HepG2 (cell line): ENCODE results near the gene JPT2. TPM values are rescaled to one million over a fixed set of nuclear protein-coding genes. Genes with fewer than 3 reads are reported as not detected.

Experiments
- ATAC-seq: fragments of 200-7000 bp; cut with Tn5 transposase; 3 replicates; pipeline ENCODE4 v1.9.1; 2020; ENCODE audit warnings: mild to moderate bottlenecking, moderate library complexity
- BruUV-seq: library from RNA; stranded (reverse); fragments of 400-500 nt; replicated peaks from 2 replicates; lab custom pipeline; 2021; lab: Mats Ljungman, UMichigan
- CTCF ChIA-PET: fragments of 300-600 bp; formaldehyde crosslinking; extraction: SDS; loops from one replicate; lab custom pipeline; 2021; ENCODE audit warnings: low total read pairs, inconsistent platforms, low intra/inter-chr PET ratio; lab: Yijun Ruan, JAX
- POLR2A ChIA-PET: fragments of 350-600 bp; sonication (Branson Sonifier 250); formaldehyde crosslinking; loops from one replicate; lab custom pipeline; 2020; ENCODE audit warnings: antibody characterized with exemption, inconsistent platforms; lab: Yijun Ruan, JAX
- DNase-seq: peaks from one replicate; pipeline ENCODE4 v3.0.0-alpha.2; 2015; ENCODE audit warnings: low spot score
- FAIRE-seq: peaks from 3 replicates; lab custom pipeline; 2011; peaks lifted over from hg19 to GRCh38; lab: Jason Lieb, UNC
- H2AFZ ChIP-seq: one replicate; pipeline ENCODE4 v1.6.1; 2011; ENCODE audit warnings: low read length, inconsistent platforms
- H3K27ac ChIP-seq: fragments of 300-600 bp; 3 replicates; pipeline ENCODE4 v1.8.0; 2011; ENCODE audit warnings: mixed run types, mild to moderate bottlenecking, mixed read lengths, low read length, inconsistent platforms; ENCODE audit not compliant: insufficient read depth; ENCODE audit errors: extremely low read length
- H3K27me3 ChIP-seq, 2 experiments: fragments of 200-600 bp in 1 of 2; 2 replicates in 1 of 2; 3 replicates in 1 of 2; pipeline versions ENCODE4 v1.6.0 to v1.8.0; 2011; ENCODE audit warnings: low read length in 2 of 2, mild to moderate bottlenecking in 2 of 2, moderate library complexity in 2 of 2, inconsistent platforms in 1 of 2; ENCODE audit not compliant: insufficient read depth in 2 of 2, control insufficient read depth in 1 of 2
- H3K36me3 ChIP-seq, 2 experiments: fragments of 200-600 bp in 1 of 2; replicated peaks in 1 of 2; 2 replicates in 1 of 2; 3 replicates in 1 of 2; pipeline versions ENCODE4 v1.5.1 to v1.8.0; 2011; ENCODE audit warnings: low read length in 2 of 2, inconsistent platforms in 1 of 2; ENCODE audit not compliant: insufficient read depth in 2 of 2, control insufficient read depth in 1 of 2
- H3K4me1 ChIP-seq: 2 replicates; pipeline ENCODE4 v1.5.1; 2012; ENCODE audit warnings: low read length, inconsistent platforms; ENCODE audit not compliant: insufficient read depth
- H3K4me2 ChIP-seq: 2 replicates; pipeline ENCODE4 v1.6.0; 2011; ENCODE audit warnings: low read depth, low read length, inconsistent platforms
- H3K4me3 ChIP-seq, 3 experiments: fragments of 200-600 bp in 1 of 3; sonication (generic), shearing (Covaris generic) in 1 of 3; replicated peaks in 1 of 3; 2 replicates each; pipeline ENCODE4 v1.5.1; 2011 to 2016; ENCODE audit warnings: low read length in 3 of 3, inconsistent platforms in 2 of 3, low read depth in 2 of 3, mild to moderate bottlenecking in 2 of 3, control low read depth in 1 of 3, mixed read lengths in 1 of 3; ENCODE audit not compliant: insufficient read depth in 1 of 3
- H3K79me2 ChIP-seq: one replicate; pipeline ENCODE4 v1.6.1; 2011; ENCODE audit warnings: low read length, inconsistent platforms; ENCODE audit not compliant: insufficient read depth
- H3K9ac ChIP-seq: 2 replicates; pipeline ENCODE4 v1.6.0; 2011; ENCODE audit warnings: mild to moderate bottlenecking, low read depth, low read length, inconsistent platforms; ENCODE audit not compliant: insufficient read depth
- H3K9me3 ChIP-seq: 2 replicates; pipeline ENCODE4 v1.5.1; 2012; ENCODE audit warnings: mild to moderate bottlenecking, low read length
- H4K20me1 ChIP-seq: 2 replicates; pipeline ENCODE4 v1.6.0; 2011; ENCODE audit warnings: inconsistent platforms, mild to moderate bottlenecking, low read length, moderate library complexity; ENCODE audit not compliant: insufficient read depth
- MED8 ChIP-seq: sonication (generic); formaldehyde crosslinking; IDR thresholded peaks from 2 replicates; pipeline ENCODE4 v1.8.1; 2023; ENCODE audit warnings: mild to moderate bottlenecking, missing genetic modification reagents; ENCODE audit not compliant: insufficient replicate concordance
- SMC3 ChIP-seq: IDR thresholded peaks from 2 replicates; pipeline ENCODE4 v1.6.1; 2011; ENCODE audit warnings: low read length, improper control_type of control experiment
- SOX5 ChIP-seq: IDR thresholded peaks from 2 replicates; pipeline ENCODE4 v1.6.1; 2016; ENCODE audit warnings: borderline replicate concordance
- ZBTB49 ChIP-seq: sonication (generic); formaldehyde crosslinking; IDR thresholded peaks from 2 replicates; pipeline ENCODE4 v1.4.0; 2020; ENCODE audit warnings: missing genetic modification reagents, borderline replicate concordance
- ZNF547 ChIP-seq: sonication (generic); formaldehyde crosslinking; IDR thresholded peaks from 2 replicates; pipeline ENCODE4 v1.5.1; 2020; ENCODE audit warnings: mild to moderate bottlenecking, missing genetic modification reagents
- WGBS: methylation state at CpG from one replicate; pipeline ENCODE4 v1.1.6; 2017; ENCODE audit warnings: low lambda C conversion rate; 5-methylcytosine and 5-hydroxymethylcytosine counted together
- in situ Hi-C: cut with HindIII; loops from 2 replicates; pipeline ENCODE4 v1.10.0; 2017; ENCODE audit warnings: low pct_unique_long_range_greater_than_20kb; ENCODE audit not compliant: extremely low pct_ligation_motif_present
- intact Hi-C: fragments of 100-400 bp; cut with micrococcal nuclease; formaldehyde crosslinking; loops from one replicate; pipeline ENCODE4 v1.10.0; 2022; ENCODE audit not compliant: unreplicated experiment
- polyA plus RNA-seq, 8 experiments: library from polyadenylated mRNA; depleted of rRNA in 3 of 8; stranded (reverse) in 7 of 8; unstranded in 1 of 8; fragments of >200 nt; fragmentation: Illumina TruSeq in 4 of 8; extraction: Trizol in 4 of 8; gene quantifications; 2 replicates each; pipeline versions ENCODE4 v1.2.1 to v1.2.3, GENCODE V29; 2011 to 2016; ENCODE audit warnings: low read depth in 4 of 8, missing spikeins in 1 of 8, mixed read lengths in 1 of 8; ENCODE audit not compliant: insufficient read depth in 1 of 8
- total RNA-seq, 5 experiments: library from RNA; depleted of rRNA; stranded (reverse); fragments of >200 nt; fragmentation: Illumina TruSeq; extraction: Trizol; gene quantifications; 2 replicates each; pipeline ENCODE4 v1.2.3, GENCODE V29; 2016; ENCODE audit warnings: low read depth in 1 of 5
- TF ChIP-seq, protein P1 (sequence below): sonication (generic); formaldehyde crosslinking; IDR thresholded peaks from 2 replicates; pipeline ENCODE4 v1.5.0; 2020; ENCODE audit warnings: mild to moderate bottlenecking, low read depth, missing genetic modification reagents, borderline replicate concordance
- TF ChIP-seq, protein P2 (sequence below): sonication (generic); formaldehyde crosslinking; IDR thresholded peaks from 2 replicates; pipeline ENCODE4 v1.9.0; 2021; ENCODE audit warnings: missing genetic modification reagents, borderline replicate concordance

Gene JPT2
- total and polyA plus RNA-seq, 2 of the 13 experiments (the other 11 are each of a cell fraction or from before 2014, with no cell fraction given) = 53.5 to 89.4 TPM

GRCh38 chr16:1713331-1713730 is 35.3 kb downstream of the JPT2 start:
- no peak overlapping the region for H2AFZ ChIP-seq
- 97% methylated on average over 7 of the region's 7 CpGs for WGBS
- ATAC-seq (no peak), FAIRE-seq (no peak), DNase-seq (no peak)
- no TSS peak for BruUV-seq
- H3K36me3 ChIP-seq = peaks cover 0 to 13% of the 10 kb centered on the region in 2 experiments; a peak in 2 of 5 replicates
- H3K27ac ChIP-seq = no peak overlapping the region
- no peaks in the 10 kb centered on the region for H3K9me3 ChIP-seq
- H3K9ac ChIP-seq = no peak overlapping the region
- H3K4me1 ChIP-seq = peaks cover 33% of the 10 kb centered on the region
- CTCF ChIA-PET = no interaction called here
- no peak overlapping the region for H3K4me2 ChIP-seq
- H4K20me1 ChIP-seq = peaks cover 15% of the 10 kb centered on the region; the same call in 1 of the 2 replicates
- TF ChIP-seq MED8 (CRISPR knock-in tag) (no peak), SMC3 (no peak), ZBTB49 (CRISPR knock-in tag) (no peak), ZNF547 (CRISPR knock-in tag) (no peak), SOX5 (CRISPR knock-in tag) (no peak)
- TF ChIP-seq, protein P1, sequence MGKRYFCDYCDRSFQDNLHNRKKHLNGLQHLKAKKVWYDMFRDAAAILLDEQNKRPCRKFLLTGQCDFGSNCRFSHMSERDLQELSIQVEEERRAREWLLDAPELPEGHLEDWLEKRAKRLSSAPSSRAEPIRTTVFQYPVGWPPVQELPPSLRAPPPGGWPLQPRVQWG (CRISPR knock-in tag) = no peak
- TF ChIP-seq, protein P2, sequence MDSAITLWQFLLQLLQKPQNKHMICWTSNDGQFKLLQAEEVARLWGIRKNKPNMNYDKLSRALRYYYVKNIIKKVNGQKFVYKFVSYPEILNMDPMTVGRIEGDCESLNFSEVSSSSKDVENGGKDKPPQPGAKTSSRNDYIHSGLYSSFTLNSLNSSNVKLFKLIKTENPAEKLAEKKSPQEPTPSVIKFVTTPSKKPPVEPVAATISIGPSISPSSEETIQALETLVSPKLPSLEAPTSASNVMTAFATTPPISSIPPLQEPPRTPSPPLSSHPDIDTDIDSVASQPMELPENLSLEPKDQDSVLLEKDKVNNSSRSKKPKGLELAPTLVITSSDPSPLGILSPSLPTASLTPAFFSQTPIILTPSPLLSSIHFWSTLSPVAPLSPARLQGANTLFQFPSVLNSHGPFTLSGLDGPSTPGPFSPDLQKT (CRISPR knock-in tag) = no peak
- TF ChIP-seq, all 625 proteins: peak for 0
- Histone ChIP-seq H3K4me3 (no peak overlapping the region), H3K79me2 (peaks cover 66% of the 10 kb centered on the region), H3K27me3 (no peaks in the 10 kb centered on the region)
- intact Hi-C loops (no loop called here), in situ Hi-C loops (no loop called here)
- POLR2A ChIA-PET = interaction anchor here (0.6 kb wide), 1 partner anchor 63 kb away, joined by 5 read pairs; no protein-coding TSS in a partner anchor
